Nephron (organoid): ENCODE results near the gene RUFY1.
"Not testable (repeated sequence)": the region's sequence is repeated elsewhere in the genome, so short reads cannot be mapped to it uniquely, and the experiment has no call there.

Experiments used
- H3K27ac Mint-ChIP-seq, 3 experiments: 2 replicates each; pipeline ENCODE4 v1.8.0; 2020; ENCODE audit warnings: mixed read lengths in 3 of 3, mild to moderate bottlenecking in 2 of 3, moderate library complexity in 1 of 3
- H3K27me3 Mint-ChIP-seq: 2 replicates; pipeline ENCODE4 v1.8.0; 2021; ENCODE audit warnings: low read depth, mild to moderate bottlenecking, moderate library complexity, mixed read lengths
- H3K36me3 Mint-ChIP-seq: 2 replicates; pipeline ENCODE4 v1.8.0; 2020; ENCODE audit warnings: low read depth, mixed read lengths
- H3K4me1 Mint-ChIP-seq: 2 replicates; pipeline ENCODE4 v1.8.0; 2020; ENCODE audit warnings: mixed read lengths
- H3K4me3 Mint-ChIP-seq, 3 experiments: 2 replicates each; pipeline ENCODE4 v1.8.0; 2020; ENCODE audit warnings: mild to moderate bottlenecking in 3 of 3, mixed read lengths in 3 of 3, moderate library complexity in 2 of 3
- H3K9me3 Mint-ChIP-seq: 2 replicates; pipeline ENCODE4 v1.8.0; 2020; ENCODE audit warnings: mixed read lengths
- CTCF ChIP-seq, 3 experiments: fragments of 200-600 bp; sonication (generic); IDR thresholded peaks; one replicate each; pipeline ENCODE4 v1.5.0; 2021; ENCODE audit warnings: antibody characterized with exemption in 3 of 3; ENCODE audit not compliant: unreplicated experiment in 3 of 3

The RUFY1 gene

GRCh38 chr5:179620703-179621350 lies 70.5 kb downstream of the RUFY1 start:
- H3K4me1 Mint-ChIP-seq = peaks cover 65% of the 10 kb centered on the region
- H3K36me3 Mint-ChIP-seq = peaks cover 69% of the 10 kb centered on the region
- H3K27me3 Mint-ChIP-seq = no peaks in the 10 kb centered on the region
- H3K27ac Mint-ChIP-seq = peak overlapping the region; percentile 99 to 100 (median 100)
- peak overlapping the region; percentile 99 to 100 (median 99) for H3K4me3 Mint-ChIP-seq
- no peaks in the 10 kb centered on the region for H3K9me3 Mint-ChIP-seq
- TF ChIP-seq CTCF (IDR thresholded peaks at IDR 0.05; ENCODE audit: unreplicated experiment in 3 of 3) = no peak

- no peaks in the 10 kb centered on the region for H3K27me3 Mint-ChIP-seq
- peak overlapping the region; percentile 99 to 100 (median 100) for H3K27ac Mint-ChIP-seq
- H3K9me3 Mint-ChIP-seq = no peaks in the 10 kb centered on the region
- no peak for TF ChIP-seq CTCF (IDR thresholded peaks at IDR 0.05; ENCODE audit: unreplicated experiment in 3 of 3)
- peak overlapping the region; percentile 99 to 100 (median 99) for H3K4me3 Mint-ChIP-seq
- peaks cover 61% of the 10 kb centered on the region for H3K36me3 Mint-ChIP-seq
- peaks cover 57% of the 10 kb centered on the region for H3K4me1 Mint-ChIP-seq
Observed at GRCh38 chr5:179621551-179622214, 71.3 kb downstream of the RUFY1 start.

- H3K27ac Mint-ChIP-seq = peak within 1 kb of the TSS; percentile 99 to 100 (median 100)
- H3K9me3 Mint-ChIP-seq = no peaks in the 10 kb centered on the region
- H3K27me3 Mint-ChIP-seq = no peaks in the 10 kb centered on the region
- no peak for TF ChIP-seq CTCF (IDR thresholded peaks at IDR 0.05; ENCODE audit: unreplicated experiment in 3 of 3)
- peak within 1 kb of the TSS; percentile 99 to 100 (median 99) for H3K4me3 Mint-ChIP-seq
- H3K4me1 Mint-ChIP-seq = peaks cover 42% of the 10 kb centered on the region
- H3K36me3 Mint-ChIP-seq = peaks cover 45% of the 10 kb centered on the region
Observed at GRCh38 chr5:179623003-179623905, 72.9 kb downstream of the RUFY1 start, which contains the start of gene HNRNPH1. TSS of gene HNRNPH1 (minus strand) at chr5:179623671. CDS start at chr5:179623133, 538 bp downstream.

GRCh38 chr5:179623906-179624741 lies 73.8 kb downstream of the RUFY1 start:
- no peak for TF ChIP-seq CTCF (IDR thresholded peaks at IDR 0.05; ENCODE audit: unreplicated experiment in 3 of 3)
- H3K27ac Mint-ChIP-seq = peak overlapping the region; percentile 99 to 100 (median 100)
- peaks cover 38% of the 10 kb centered on the region for H3K4me1 Mint-ChIP-seq
- H3K27me3 Mint-ChIP-seq = no peaks in the 10 kb centered on the region
- H3K4me3 Mint-ChIP-seq = peak overlapping the region; percentile 99 to 100 (median 99)
- peaks cover 41% of the 10 kb centered on the region for H3K36me3 Mint-ChIP-seq
- H3K9me3 Mint-ChIP-seq = no peaks in the 10 kb centered on the region

- Mint-ChIP-seq H3K27ac (peak overlapping the region; percentile 99 to 100 (median 100)), H3K4me1 (peaks cover 31% of the 10 kb centered on the region), H3K27me3 (no peaks in the 10 kb centered on the region), H3K36me3 (peaks cover 36% of the 10 kb centered on the region), H3K9me3 (no peaks in the 10 kb centered on the region), H3K4me3 (peak overlapping the region; percentile 99 to 100 (median 99))
- TF ChIP-seq CTCF (IDR thresholded peaks at IDR 0.05; ENCODE audit: unreplicated experiment in 3 of 3) = no peak
Observed at GRCh38 chr5:179624841-179625271, 74.5 kb downstream of the RUFY1 start.

- not testable (repeated sequence) for H3K9me3 Mint-ChIP-seq, H3K4me1 Mint-ChIP-seq, H3K27me3 Mint-ChIP-seq, H3K36me3 Mint-ChIP-seq, H3K27ac Mint-ChIP-seq
- peak overlapping the region; percentile 72 to 78 (median 77) for H3K4me3 Mint-ChIP-seq
Observed at GRCh38 chr5:179633501-179634369, 83.4 kb downstream of the RUFY1 start.

- H3K27ac Mint-ChIP-seq, H3K27me3 Mint-ChIP-seq, H3K9me3 Mint-ChIP-seq, H3K36me3 Mint-ChIP-seq, H3K4me3 Mint-ChIP-seq, H3K4me1 Mint-ChIP-seq: not testable (repeated sequence)
Observed at GRCh38 chr5:179634370-179635172, 84.2 kb downstream of the RUFY1 start.
